Placental pericyte (primary cell): Measurements from ENCODE around the gene MDC1. TPM values are rescaled to one million over a fixed set of nuclear protein-coding genes. Genes with fewer than 3 reads are reported as not detected.

Experiments
- small RNA-seq: library from RNA; depleted of rRNA; stranded (forward); fragments of <200 nt; gene quantifications from one replicate; pipeline ENCODE3, GENCODE V24; 2012; ENCODE audit warnings: low replicate concordance
- total RNA-seq: library from RNA; depleted of rRNA; stranded (reverse); fragments of >200 nt; gene quantifications from 2 replicates; pipeline ENCODE4 v1.2.3, GENCODE V29; 2012

MDC1 gene, protein sequence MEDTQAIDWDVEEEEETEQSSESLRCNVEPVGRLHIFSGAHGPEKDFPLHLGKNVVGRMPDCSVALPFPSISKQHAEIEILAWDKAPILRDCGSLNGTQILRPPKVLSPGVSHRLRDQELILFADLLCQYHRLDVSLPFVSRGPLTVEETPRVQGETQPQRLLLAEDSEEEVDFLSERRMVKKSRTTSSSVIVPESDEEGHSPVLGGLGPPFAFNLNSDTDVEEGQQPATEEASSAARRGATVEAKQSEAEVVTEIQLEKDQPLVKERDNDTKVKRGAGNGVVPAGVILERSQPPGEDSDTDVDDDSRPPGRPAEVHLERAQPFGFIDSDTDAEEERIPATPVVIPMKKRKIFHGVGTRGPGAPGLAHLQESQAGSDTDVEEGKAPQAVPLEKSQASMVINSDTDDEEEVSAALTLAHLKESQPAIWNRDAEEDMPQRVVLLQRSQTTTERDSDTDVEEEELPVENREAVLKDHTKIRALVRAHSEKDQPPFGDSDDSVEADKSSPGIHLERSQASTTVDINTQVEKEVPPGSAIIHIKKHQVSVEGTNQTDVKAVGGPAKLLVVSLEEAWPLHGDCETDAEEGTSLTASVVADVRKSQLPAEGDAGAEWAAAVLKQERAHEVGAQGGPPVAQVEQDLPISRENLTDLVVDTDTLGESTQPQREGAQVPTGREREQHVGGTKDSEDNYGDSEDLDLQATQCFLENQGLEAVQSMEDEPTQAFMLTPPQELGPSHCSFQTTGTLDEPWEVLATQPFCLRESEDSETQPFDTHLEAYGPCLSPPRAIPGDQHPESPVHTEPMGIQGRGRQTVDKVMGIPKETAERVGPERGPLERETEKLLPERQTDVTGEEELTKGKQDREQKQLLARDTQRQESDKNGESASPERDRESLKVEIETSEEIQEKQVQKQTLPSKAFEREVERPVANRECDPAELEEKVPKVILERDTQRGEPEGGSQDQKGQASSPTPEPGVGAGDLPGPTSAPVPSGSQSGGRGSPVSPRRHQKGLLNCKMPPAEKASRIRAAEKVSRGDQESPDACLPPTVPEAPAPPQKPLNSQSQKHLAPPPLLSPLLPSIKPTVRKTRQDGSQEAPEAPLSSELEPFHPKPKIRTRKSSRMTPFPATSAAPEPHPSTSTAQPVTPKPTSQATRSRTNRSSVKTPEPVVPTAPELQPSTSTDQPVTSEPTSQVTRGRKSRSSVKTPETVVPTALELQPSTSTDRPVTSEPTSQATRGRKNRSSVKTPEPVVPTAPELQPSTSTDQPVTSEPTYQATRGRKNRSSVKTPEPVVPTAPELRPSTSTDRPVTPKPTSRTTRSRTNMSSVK (N-terminal part only)
- 4.4 and 14.3 TPM in 2 replicates for total RNA-seq

DNA sequence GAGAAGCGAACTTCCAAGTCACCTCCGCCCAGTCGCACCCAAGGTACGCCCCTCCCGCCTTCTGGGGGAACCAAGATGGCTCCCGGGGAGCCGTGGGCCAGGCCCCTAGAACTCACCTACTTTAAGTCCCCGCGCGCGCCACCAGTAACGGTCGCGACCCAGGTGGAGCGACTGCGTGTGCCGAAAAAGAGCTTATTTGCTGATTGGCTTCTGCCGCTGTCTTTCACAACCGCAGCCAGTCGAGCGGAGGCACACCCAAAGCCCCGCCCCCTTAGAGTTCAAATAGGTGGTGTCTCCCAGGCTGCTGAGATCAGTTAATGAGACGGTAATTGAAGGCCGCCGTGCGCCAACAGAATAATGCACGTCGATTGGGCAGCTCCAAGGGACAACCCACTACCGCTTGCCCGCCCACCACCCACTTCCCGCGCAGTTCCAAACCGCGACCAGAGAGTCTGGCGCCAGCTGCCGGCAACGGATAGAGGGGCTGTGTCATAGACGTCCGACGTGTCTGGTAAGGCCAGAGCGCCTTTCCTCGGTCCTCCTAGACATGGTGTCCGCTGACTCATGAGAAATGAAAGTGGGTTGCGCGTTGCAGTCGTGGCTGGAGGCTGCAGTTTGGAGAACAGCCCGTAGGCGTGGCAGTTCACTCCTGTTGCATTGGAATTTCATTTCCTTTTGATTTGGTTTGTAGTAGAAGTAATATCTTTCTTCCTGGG is at the start of gene MDC1:
Gene MDC1, minus strand, starts transcription at position 153 of the 716 bp plus-strand sequence. CDS start 2,106 bp downstream, outside the sequence.

GRCh38 chr6:30744054-30744805 is 27.1 kb upstream of the MDC1 start, which contains the start of gene IER3:
Gene IER3 (minus strand): TSS chr6:30744547. CDS start chr6:30744518, 29 bp downstream.

GRCh38 chr6:30742316-30743098 is 25.4 kb upstream of the MDC1 start, which contains the start of gene FLOT1:
Gene FLOT1 (minus strand): TSS chr6:30742687. CDS start chr6:30742189, 498 bp downstream.

GRCh38 chr6:30719791-30720737 is 3.0 kb upstream of the MDC1 start, which contains the start of gene TUBB:
Gene TUBB (plus strand): TSS chr6:30720352. CDS start chr6:30720507, 155 bp downstream.

DNA sequence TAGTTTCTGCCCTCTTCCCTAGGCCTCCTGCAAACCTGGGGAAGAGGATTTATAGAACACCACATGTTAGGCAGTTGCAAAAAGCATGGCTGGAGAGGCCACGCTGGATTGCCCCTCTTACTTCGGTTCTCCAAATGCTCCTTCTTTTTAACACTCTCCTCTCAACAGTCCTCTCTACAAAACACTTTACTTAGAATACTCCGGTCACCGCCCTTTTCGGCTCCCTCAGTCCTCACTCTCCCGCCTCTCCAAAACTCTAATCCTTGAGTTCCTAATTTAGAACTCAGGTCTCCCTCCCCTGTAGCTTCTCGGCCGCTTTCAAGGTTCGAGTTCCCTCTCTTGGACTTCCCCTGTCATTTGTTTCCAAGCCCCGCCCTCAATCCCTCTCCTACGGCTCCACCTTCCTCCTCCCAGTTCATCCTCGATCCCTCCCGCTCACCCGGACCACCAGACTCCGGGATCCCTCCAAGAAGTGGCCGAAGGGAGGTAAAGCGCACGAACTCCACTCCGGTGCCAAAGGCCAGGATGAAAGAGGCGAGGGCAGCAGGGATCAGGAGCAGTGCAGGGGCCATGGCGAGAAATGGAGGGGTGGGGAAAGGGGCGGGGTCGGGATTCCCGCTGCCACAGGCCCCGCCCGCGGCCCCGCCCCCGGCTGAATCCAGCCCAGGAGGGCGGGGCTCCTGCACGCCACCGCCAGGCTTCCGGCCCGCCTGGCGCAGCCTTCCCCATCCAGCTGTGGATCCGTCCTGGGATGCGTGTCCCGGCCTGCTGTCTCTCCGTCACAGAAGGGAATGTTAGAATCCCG is 26.5 kb downstream of the MDC1 start, which contains the start of gene NRM:
Gene NRM, minus strand, starts transcription at position 582 of the 805 bp plus-strand sequence. Its CDS starts 10 bp downstream, at position 572.

DNA sequence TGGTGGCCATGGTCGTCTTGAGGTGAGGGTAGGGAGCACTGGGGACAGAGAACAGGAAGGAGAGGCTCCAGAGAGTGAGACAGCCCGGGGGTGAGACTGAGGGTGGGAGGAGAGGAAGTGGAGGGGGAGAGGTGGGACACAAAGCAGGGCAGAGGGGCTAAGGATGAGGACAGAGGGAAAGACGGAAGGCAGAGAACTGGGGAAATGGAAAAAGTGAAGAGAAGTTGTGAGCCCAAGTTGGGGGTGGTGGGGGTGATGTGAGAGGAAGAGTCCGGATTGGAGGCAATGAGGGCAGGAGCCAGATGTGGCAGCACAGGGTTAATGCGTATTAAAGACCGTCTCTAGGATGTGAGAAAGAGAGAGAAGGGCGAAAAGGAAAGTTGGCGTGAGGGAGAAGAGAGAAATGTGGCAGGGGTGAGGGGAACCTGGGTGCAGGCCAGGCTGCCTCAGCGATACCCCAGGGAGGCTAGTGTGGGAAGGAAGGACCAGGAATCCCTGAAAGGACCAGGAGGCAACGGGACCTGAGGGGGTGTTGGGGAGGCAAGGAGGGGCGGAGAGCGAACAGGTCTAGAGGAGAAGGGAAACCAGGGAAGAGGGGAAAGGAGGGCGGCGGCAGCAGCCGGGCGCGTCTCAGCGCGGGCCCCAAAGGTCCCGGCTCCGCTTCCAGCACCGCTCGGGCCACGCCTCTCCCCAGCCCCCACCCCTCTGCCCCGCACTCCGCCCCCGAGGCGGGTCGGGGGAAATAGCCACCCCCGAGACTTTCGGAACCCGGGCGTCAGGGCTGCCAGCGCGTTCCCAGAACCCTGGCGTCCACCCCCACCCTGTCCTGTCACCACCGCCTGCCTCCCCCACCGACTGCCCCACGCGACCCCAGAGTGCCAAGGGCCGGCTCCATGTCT is 30.8 kb downstream of the MDC1 start, which contains the start of gene PPP1R18:
Gene PPP1R18, minus strand, starts transcription at position 637 of the 899 bp plus-strand sequence. Its CDS starts 627 bp downstream, at position 10.

DNA sequence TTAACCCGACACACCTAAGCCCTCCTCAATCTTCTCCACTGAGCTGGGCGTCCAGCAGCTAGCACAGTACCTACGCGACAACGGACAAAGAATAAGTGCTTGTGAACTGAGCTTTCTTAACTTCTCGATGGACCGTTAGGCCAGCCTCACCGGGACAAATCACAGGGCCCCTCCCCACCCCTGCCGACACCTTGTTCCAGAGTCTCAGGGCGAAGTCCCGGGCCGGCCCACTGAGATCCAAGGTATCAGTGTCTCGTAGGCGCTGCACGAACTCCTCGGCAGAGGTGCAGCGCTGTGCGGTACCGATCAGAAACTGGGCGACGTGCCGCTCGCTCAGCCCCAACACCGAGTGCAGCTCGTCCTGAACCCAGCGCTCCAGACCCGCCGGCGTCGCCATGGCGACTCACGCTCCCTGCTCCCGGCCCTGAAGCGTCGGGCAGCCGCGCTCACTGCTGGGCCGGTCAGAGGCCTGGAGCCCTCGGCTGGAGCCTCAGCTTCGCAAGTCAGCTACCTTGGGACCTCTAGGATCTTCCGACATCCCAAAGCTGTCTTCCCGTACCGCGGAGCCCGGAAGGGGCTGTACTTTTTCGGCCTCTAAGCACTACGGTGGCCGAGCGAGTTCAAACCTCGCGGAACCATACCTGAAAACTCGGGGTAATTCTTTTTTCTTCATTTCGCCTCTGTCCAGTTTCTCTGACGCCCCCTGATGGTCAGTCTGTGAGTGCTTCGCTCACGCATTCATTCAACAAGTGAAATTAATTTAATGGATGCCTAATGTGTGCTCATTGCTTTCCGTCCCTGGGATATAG is 44.4 kb downstream of the MDC1 start, which contains the start of gene DHX16:
Gene DHX16, minus strand, starts transcription at position 562 of the 809 bp plus-strand sequence. Its CDS starts 165 bp downstream, at position 397.

Small RNA genes within 50 kb of the gene (small RNA-seq; reads per million reads assigned to genes)
- gene RF00019, result not detected
- gene RN7SL353P, result not detected

Other genes with a start within 250 kb of the MDC1 start
- 175 and 411 TPM in 2 replicates for gene HLA-E, start 227.8 kb downstream of the MDC1 start, total RNA-seq
- 34.6 and 53.1 TPM in 2 replicates for gene GNL1, start 160.8 kb downstream of the MDC1 start, total RNA-seq
- gene PRR3, start 160.0 kb downstream of the MDC1 start, total RNA-seq, result 7.9 and 11.3 TPM in 2 replicates
- gene ABCF1, start 145.8 kb downstream of the MDC1 start, total RNA-seq, result 53.1 and 54.5 TPM in 2 replicates
- 40.9 and 53.4 TPM in 2 replicates for gene PPP1R10, start 100.0 kb downstream of the MDC1 start, total RNA-seq
- gene MRPS18B, start 99.4 kb downstream of the MDC1 start, total RNA-seq, result 70.5 and 88.8 TPM in 2 replicates
- 5.4 and 7.2 TPM in 2 replicates for gene ATAT1, start 90.4 kb downstream of the MDC1 start, total RNA-seq
- 3.3 and 4.0 TPM in 2 replicates for gene C6orf136, start 70.1 kb downstream of the MDC1 start, total RNA-seq
- 36.5 and 48.4 TPM in 2 replicates for gene DHX16, start 44.3 kb downstream of the MDC1 start, total RNA-seq
- 95.6 and 121 TPM in 2 replicates for gene PPP1R18, start 30.6 kb downstream of the MDC1 start, total RNA-seq
- gene NRM, start 26.3 kb downstream of the MDC1 start, total RNA-seq, result 2.2 and 7.3 TPM in 2 replicates
- 380 and 1,475 TPM in 2 replicates for gene TUBB, start 3.1 kb upstream of the MDC1 start, total RNA-seq
- gene FLOT1, start 25.4 kb upstream of the MDC1 start, total RNA-seq, result 107 and 112 TPM in 2 replicates
- gene IER3, start 27.3 kb upstream of the MDC1 start, total RNA-seq, result 256 and 325 TPM in 2 replicates
- 15.9 and 36.5 TPM in 2 replicates for gene DDR1, start 167.2 kb upstream of the MDC1 start, total RNA-seq
- gene GTF2H4, start 190.9 kb upstream of the MDC1 start, total RNA-seq, result 9.4 and 17.6 TPM in 2 replicates
- 24.8 and 28.4 TPM in 2 replicates for gene VARS2, start 197.0 kb upstream of the MDC1 start, total RNA-seq
- not detected in 2 replicates for gene SFTA2, start 214.9 kb upstream of the MDC1 start, total RNA-seq
- gene MUCL3, start 223.7 kb upstream of the MDC1 start, total RNA-seq, result not detected in 2 replicates